Activated CD4-positive, alpha-beta T cell treated with anti-CD3 and anti-CD28 coated beads, Interleukin-10, Interleukin-2, amounts not matched to agents 100 ng/mL and 50 ng/mL, durations not matched to agents 16 hours and 8 hours (primary cell): ENCODE data around the gene C2CD5.
"Not testable (repeated sequence)": the region's sequence is repeated elsewhere in the genome, so short reads cannot be mapped to it uniquely, and the experiment has no call there.

ENCODE experiments used
- DNase-seq: peaks from one replicate; pipeline ENCODE4 v3.0.0-alpha.2; 2020

Gene C2CD5, protein sequence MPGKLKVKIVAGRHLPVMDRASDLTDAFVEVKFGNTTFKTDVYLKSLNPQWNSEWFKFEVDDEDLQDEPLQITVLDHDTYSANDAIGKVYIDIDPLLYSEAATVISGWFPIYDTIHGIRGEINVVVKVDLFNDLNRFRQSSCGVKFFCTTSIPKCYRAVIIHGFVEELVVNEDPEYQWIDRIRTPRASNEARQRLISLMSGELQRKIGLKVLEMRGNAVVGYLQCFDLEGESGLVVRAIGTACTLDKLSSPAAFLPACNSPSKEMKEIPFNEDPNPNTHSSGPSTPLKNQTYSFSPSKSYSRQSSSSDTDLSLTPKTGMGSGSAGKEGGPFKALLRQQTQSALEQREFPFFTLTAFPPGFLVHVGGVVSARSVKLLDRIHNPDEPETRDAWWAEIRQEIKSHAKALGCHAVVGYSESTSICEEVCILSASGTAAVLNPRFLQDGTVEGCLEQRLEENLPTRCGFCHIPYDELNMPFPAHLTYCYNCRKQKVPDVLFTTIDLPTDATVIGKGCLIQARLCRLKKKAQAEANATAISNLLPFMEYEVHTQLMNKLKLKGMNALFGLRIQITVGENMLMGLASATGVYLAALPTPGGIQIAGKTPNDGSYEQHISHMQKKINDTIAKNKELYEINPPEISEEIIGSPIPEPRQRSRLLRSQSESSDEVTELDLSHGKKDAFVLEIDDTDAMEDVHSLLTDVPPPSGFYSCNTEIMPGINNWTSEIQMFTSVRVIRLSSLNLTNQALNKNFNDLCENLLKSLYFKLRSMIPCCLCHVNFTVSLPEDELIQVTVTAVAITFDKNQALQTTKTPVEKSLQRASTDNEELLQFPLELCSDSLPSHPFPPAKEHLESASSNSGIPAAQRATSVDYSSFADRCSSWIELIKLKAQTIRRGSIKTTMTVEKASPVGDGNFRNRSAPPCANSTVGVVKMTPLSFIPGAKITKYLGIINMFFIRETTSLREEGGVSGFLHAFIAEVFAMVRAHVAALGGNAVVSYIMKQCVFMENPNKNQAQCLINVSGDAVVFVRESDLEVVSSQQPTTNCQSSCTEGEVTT

DNA sequence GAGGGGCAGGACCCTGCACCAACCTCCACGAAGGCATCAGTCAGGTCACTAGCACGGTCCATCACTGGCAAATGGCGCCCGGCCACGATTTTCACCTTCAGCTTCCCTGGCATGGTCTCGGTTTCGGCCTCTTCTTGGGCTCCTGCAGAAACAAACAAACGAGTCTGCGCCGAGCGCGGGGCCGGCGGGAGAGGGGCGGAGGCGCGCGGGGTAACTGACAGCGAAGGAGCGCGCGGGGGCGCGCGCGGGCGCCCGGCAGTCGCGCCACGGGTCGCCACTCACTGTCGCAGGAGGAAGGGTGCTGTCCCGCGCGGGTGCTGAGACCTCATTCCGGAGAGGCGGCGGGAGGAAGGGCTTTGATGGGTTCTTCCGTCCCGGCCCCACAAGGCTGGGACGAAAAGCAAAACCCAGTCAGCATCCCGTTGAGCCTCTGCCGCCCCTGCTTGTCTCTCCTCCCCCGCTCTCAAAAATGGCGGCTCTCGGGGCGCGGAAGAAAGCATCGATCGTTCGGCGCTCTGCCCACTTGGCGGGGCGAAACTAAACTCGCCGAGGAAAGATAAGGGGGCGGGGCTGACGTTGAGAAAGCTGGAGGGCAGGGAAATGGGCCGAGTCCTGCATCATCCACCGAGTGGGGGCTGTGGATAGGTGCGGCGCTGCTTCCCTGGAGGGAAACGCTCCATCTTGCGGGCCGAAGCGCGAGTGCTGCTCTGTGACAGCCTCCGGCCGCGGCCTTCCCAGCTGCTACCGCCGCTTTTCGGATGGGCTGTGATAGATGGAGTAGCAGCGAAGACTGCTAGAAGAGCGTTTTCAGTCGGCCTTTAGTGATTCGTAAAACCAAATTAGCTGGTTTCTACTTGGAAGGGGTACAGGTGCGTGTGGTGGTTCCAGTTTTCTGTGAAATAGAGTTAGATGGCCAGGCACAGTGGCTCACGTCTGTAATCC, at the start of gene C2CD5:
TSS of gene C2CD5 (minus strand) at position 505 of the 942 bp plus-strand sequence. CDS start at position 113, 392 bp downstream.
- peak; percentile 96 for DNase-seq

DNA sequence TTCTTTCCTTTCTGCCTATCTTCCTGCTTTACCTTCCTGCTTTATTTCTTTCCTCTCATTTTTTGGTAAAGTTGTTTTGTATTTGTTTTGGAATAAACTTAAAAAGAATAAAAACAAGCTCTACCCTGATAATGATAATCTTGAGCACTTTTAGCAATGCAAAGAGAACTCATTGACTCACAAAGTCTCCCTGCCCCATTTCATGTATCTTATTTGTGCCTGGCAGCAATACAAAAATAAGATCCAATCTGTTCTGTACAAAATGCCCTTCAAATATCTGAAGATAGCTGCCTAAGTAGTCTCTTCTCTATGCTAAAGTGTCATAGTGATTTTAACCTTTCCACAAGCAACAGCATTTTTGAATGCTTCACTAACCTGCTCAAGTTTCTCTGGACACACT, 49.5 kb upstream of the C2CD5 start:
- DNase-seq = no peak

DNA sequence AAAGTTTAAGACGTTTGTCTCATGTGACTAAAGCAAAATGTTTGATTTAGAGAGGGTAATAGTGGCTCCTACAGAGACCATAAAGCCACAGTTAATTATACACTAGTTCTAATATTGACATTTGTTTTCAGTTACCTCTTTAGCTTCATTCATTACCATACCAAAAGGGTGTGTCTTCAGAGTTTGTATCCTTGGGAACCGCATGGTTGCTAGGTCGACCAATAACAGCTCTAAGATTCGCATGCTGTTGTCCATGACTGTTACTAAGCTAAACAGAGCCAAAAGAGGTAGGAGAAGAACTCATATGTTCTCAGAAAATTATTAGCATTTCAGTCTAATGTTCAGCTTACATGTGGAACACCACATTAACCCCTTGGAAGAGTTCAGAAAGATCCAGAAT, 44.5 kb upstream of the C2CD5 start:
- no peak for DNase-seq

DNA sequence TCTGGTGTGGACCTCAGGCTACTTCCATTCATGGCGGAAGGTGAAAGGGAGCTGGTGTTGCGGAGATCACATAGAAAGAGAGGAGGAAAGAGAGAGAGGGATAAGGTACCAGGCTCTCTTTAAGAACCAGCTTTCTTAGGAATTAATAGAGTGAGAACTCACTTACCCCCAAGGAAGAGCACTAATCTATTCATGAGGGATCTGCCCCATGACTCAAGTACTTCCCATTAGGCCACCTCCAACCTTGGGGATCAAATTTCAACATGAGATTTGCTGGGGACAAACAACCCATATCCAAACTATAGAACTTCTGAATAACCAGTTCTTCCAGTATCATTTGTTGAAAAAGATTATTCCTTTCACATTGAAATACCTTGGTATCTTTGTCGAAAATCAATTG, 34.0 kb upstream of the C2CD5 start:
- no peak for DNase-seq

DNA sequence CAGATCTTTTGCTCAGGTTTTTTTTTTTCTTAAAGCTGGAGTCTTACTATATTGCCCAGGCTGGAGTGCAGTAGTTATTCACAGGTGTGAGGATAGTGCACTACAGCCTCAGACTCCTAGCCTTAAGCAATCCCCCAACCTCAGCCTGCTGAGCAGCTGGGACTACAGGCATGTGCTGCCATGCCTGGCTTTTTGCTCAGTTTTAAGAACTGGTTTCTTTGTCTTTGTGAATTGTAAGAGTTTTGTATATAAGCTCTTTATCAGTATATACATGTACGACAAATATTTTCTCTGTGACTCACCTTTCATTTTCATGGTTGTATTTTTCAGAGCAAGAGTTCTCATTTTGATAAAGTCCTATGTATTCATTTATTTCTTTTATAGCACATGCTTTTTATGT, 33.3 kb upstream of the C2CD5 start:
- no peak for DNase-seq

DNA sequence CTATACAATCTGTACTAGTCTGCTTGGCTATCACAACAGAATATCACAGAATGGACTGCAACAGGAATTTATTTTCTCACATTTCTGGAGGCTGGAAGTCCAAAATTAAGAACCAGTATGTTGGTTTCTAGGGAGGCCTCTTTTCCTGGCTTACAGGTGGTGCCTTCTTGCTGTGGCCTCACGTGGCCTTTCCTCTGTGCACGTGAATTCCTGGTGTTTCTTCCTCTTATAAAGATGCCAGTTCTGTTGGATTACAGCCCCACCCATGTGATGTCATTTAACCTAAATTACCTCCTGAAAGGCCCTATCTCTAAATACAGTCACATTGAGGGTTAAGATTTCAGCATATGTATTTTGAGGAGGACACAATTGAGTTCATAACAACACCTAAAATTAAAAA, 32.1 kb upstream of the C2CD5 start:
- DNase-seq = no peak

DNA sequence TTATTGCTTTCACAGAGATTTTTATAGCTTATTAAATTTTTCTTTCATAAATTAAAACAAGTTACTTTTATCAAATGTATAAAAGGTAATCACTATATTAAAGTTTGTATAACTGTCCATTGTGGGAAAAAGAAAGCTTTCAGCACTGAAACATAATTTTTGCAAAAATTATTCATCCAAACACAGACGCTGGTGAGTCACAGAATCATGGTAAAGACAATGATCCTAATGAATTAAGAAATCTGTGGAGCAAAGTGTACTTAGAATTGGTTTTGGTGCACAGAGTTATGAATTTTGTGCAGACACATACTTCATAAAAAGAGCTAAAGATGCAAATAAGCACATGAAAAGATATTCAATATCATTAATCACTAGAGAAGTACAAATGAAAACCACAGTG, 31.7 kb upstream of the C2CD5 start:
- no peak for DNase-seq

DNA sequence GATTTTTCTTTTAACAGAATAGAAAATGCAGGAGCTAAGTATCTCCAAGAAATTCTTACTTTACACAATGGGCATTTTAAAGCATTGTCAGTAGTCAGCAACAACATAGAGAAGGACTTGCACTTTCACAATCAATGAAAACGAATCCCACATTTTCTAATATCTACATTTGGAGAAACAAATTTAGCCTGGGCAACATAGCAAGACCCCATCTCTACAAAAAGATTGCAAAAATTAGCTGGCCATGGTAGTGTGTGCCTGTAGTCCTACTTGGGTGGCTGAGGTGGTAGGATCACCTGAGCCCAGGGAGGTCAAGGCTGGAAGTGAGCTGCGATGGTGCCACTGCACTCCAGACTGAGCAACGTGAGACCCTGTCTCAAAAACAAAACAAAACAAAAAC, 30.6 kb upstream of the C2CD5 start:
- DNase-seq = no peak

DNA sequence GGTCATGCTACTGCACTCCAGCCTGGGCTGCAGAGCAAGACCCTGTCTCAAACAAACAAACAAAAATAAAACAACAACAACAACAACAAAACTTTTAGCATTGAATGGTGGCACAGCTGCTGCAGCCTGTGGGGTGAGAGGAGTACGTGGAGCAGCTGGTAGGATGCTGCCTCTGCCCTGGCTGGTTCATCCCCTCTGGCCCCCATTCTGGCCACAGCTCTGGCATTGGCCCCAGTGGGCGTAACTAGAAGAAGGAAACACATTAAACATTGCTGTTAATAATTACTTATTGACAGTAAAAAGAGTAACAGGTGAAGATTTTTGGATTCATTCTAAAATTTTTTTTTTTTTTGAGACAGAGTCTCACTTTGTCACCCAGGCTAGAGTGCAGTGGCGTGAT, 28.8 kb upstream of the C2CD5 start:
- no peak for DNase-seq

DNA sequence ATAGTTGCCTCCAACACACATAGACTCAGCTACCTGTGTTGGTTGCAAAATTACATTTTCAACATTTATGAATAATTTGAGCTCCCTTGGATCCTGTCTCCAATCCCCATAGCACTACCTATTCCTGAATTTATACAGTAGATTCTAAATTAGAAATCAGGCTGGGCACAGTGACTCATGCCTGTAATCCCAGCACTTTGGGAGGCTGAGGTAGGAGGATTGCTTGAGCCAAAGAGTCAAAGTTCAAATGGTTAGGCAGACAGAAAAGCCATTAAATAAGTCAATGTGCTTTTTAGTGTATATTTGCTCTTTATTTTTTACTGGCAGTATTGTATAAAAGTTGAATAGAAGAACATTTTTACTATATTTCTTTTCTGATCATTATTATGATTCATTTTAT, 24.9 kb upstream of the C2CD5 start:
- DNase-seq = no peak

DNA sequence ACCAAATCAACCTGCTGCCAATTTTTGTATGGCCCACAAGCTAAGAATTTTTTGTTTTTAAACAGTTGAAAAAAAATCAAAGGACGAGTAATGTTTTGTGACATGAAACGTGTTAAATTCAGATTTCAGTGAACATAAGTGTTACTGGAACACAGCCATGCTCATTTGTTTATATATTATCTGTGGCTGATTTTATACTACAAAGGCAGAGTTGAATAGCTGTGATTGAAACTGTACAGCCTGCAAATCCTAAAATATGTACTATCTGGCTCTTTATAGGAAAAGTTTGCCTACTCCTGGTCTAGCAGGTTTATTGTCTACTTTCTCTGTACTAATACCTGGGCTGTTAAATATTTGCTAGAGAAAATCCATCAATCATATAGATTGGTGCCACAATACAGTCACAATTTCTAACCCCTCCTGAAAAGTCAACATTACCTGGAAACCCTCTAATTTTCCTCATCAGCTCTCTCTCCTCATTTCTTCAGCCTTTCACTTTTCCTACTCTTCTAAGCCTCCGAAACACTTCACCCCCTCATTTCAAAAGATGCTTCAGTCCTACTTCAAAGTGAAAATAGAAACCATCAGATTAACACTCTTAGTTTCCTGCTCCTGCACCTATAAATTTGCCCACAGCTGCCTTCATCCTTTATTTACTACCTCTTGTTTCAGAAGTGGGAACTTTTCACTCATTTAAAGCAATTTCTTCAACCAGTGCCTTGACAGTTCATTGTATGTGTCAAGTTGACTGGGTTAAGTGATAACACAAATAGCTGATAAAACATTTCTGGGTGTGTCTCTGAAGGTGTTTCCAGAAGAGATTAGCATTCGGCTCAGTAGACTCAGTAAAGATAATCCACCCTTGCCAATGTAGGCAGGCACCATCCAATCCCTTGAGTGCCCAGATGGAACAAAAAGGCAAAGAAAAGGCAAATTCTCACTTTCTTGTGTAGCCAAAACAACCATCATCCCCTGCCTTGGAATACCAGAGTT, 18.0 kb upstream of the C2CD5 start:
- DNase-seq = peak; percentile 18

DNA sequence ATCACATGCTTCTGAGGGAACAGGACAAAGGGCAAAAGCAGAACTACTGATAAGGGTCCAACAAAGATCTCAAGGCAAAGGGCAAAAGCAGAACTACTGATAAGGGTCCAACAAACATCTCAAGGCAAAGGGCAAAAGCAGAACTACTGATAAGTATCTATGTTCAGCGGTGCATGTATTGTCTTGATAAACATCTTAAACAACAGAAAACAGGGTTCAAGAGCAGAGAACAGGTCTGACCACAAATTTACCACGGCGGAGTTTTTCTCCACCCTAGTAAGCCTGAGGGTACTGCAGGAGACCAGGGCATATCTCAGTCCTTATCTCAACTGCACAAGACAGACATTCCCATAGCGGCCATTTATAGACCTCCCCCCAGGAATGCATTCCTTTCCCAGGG, 10.4 kb upstream of the C2CD5 start:
- DNase-seq = not testable (repeated sequence)

DNA sequence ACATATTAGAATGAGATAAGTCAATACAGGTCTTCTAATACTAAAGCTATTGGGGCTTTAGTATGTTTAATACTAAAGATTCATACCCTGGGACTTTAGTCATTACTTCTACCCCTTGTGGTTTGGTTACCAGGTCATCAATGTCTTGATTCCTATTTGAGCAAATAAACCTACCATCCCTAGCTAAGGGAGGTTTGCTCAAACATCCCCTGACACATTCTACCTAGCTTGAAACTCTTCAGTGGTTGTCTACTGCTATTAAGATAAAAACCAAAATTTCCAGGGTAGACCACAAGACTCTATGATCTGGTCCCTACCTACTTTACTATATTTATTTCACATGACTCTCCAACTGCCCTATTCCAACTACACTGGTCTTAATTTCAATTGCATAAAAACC, 7.3 kb upstream of the C2CD5 start:
- no peak for DNase-seq

DNA sequence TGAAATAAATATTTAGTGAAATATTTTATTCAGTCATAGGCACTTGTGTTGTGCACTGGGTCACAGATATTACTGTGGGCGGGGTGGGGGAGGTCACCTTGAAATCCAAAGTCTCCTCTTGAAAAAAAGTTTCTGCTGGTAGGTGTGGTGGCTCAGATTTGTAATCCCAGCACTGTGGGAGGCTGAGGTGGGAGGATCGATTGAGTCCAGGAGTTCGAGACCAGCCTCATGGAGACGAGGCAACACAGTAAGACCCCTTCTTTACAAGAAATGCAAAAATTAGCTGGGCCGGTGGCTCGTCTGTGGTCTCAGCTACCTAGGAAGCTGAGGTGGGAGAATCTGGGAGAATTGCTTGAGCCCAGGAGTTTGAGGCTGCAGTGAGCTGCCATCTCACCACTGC, 913 bp upstream of the C2CD5 start:
- DNase-seq = no peak

DNA sequence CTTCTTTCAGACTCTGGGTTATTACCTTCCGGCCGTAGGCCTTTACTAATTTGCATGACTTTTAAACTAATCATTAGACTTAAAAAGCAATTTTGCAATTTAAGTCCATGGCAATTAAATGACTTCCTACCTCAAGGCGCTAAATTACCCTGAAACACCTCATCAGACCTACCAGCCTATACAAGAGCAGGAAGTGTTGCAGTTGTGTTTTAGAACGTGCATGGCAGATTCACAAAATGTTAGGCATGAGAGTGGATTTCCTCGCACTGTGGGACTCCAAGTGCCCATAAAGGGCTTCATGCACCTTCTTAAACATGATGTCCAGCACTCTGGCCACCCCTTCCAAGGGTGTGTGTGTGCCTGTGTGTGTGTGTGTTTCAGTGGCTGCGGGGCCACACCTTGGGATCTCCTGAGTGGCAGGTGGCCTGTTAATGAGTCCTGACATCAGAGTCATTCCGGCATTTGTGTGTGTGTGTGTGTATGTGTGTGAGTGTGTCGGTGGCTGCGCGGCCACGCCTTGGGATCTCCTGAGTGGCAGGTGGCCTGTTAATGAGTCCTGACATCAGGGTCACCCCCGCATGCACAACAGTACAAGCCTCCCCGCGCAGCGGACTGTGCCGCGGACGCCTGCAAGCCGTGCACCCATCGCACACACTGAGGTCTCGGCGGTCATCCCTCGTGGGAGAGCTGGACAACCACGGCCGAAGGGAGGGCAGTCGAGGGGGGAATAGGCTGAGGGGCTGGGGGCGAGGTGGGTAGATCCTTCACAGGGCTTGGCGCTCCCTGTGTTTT, 900 bp downstream of the C2CD5 start:
- DNase-seq = peak; percentile 66

DNA sequence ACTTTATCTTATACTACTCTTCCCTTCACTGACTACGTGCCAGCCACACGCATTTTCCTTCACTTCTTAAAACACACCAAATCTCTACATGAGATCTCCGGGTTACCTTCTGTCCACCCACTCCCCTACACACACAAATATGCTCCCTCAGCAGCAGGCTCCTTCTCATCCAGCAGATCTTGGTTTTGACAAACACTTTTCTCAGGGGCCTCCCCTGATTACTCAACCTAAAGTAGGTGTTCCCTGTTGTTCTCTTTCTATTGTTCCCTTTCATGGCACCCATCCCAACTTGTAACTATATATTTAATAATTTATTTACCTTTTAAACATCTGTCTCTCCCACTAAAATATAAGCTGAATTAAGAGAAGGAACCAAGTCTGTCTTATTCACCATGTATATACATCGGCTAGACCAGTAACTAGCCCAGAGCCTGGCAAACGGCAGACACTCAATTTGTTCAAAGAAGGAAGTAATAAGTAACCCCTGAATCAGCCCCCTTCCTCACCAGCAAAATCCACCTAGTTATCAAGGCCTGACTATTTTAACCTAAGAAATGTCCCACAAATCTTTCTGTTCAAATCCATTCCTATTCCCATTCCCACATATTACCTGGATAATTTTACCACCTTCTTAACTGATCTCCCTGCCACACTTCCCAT, 2.7 kb downstream of the C2CD5 start:
- no peak for DNase-seq

DNA sequence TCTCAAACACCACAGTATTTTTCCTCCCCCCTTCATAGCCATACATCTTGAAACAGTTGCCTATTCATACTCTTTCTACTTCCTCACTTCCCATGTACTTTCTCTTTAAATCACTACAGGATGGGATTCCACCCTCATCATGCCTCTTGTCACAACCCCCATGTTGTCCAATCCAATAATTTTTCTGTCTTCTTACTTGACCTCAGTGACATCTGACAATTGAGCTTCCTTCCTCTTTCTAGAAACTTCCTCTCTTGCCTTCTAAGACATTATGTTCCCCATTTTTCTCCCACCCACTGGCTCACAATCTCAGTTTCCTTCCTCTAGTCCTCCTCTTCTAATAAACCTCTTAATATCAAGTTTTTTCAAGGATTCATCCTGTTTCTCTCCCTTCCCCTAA, 5.3 kb downstream of the C2CD5 start:
- DNase-seq = no peak

DNA sequence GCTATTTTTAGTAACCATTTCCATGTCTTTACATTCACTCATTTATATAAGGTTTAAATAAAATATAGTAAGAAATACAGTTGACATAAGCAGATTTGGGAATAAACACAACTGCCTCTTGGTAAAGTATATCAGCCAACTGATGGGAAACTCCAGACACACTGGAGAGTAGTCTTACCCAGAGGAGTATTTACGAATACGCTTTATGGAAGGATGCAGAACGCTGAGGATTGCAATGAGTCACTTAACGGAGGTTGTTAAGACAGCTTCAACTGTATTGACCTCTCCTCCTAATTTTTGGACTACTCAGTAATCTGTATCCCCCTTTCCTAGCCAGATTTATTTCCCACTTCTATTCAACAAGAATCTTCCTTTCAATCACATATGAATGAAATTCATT, 6.0 kb downstream of the C2CD5 start:
- DNase-seq = no peak

DNA sequence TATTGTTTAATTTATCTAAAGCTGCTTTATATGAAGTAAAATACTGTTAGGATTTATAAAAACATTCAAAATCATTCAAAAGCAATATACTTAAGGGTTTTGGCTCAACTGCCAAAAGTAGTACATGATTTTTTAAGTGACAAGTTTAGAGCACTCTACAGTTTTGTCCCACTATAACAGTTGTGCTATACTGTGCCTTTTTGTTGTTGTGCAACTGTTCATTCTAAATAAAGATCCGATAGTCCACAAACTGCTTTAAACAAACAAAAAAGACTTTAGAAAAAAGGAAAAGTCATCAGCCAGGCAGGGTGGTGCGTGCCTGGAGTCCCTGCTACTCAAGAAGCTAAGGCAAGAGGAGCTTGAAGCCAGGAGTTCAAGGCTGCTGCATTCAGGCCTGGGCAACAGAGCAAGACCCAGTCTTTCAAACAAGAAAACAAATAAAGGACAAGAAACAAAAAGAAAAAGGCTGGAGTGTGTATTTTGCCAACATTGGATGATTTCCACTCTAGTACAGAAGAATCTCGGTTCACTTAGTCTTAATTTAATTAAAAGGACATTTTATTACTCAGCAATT, 7.3 kb downstream of the C2CD5 start:
- DNase-seq = no peak
